Heart right ventricle (tissue), 16 donors: ENCODE data around the gene ABR. TPM values are rescaled to one million over a fixed set of nuclear protein-coding genes. Genes with fewer than 3 reads are reported as not detected.
A peak's percentile ranks its signal among the peaks of the same experiment; 100 is the strongest.

Experiments used
- ATAC-seq, 8 donors: fragments of 200-7000 bp; cut with Tn5 transposase; one replicate each; pipeline ENCODE4 v1.9.1; 2020; ENCODE audit warnings: mild to moderate bottlenecking in 8 of 8, moderate library complexity in 8 of 8, moderate number of reproducible peaks in 1 of 8
- DNase-seq, 2 donors: peaks; one replicate each; pipeline ENCODE4 v3.0.0-alpha.2; 2020
- H3K27ac ChIP-seq, 10 donors: fragments of 200-600 bp; sonication (generic) in 2 of 10; one replicate each; pipeline versions ENCODE4 v1.5.0 to v1.8.0; 2020 to 2022; ENCODE audit warnings: mild to moderate bottlenecking in 3 of 10
- H3K27me3 ChIP-seq, 7 donors: fragments of 200-600 bp; one replicate each; pipeline ENCODE4 v1.8.0; 2021 to 2022; ENCODE audit warnings: mild to moderate bottlenecking in 2 of 7
- H3K36me3 ChIP-seq, 9 donors: fragments of 200-600 bp; sonication (generic) in 1 of 9; one replicate each; pipeline versions ENCODE4 v1.5.0 to v1.8.0; 2020 to 2022; ENCODE audit warnings: mild to moderate bottlenecking in 2 of 9
- H3K4me1 ChIP-seq, 9 donors: fragments of 200-600 bp; sonication (generic) in 1 of 9; one replicate each; pipeline versions ENCODE4 v1.5.0 to v1.8.0; 2020 to 2022; ENCODE audit warnings: mild to moderate bottlenecking in 4 of 9
- H3K4me3 ChIP-seq, 10 donors: fragments of 200-600 bp; sonication (generic) in 2 of 10; one replicate each; pipeline versions ENCODE4 v1.5.0 to v1.8.0; 2020 to 2022; ENCODE audit warnings: mild to moderate bottlenecking in 7 of 10, moderate library complexity in 2 of 10
- H3K9me3 ChIP-seq, 11 donors: fragments of 200-600 bp in 10 of 11; sonication (generic) in 2 of 11; one replicate each; pipeline versions ENCODE4 v1.5.0 to v1.8.0; 2013 to 2022; ENCODE audit warnings: mild to moderate bottlenecking in 2 of 11, control low read depth in 1 of 11, moderate library complexity in 1 of 11
- WGBS, 2 donors: extraction: QIAGEN DNeasy Blood & Tissue Kit; methylation state at CpG; one replicate each; pipeline ENCODE4 v1.1.7; 2013; ENCODE audit warnings: inconsistent platforms in 1 of 2; 5-methylcytosine and 5-hydroxymethylcytosine counted together
- intact Hi-C, 10 donors: fragments of 100-400 bp; cut with DNase I; formaldehyde crosslinking; loops; one replicate each; pipeline versions ENCODE4 v1.11.1 to v1.14.2; 2022
- polyA plus RNA-seq, 2 donors: library from polyadenylated mRNA; stranded (reverse); fragments of 200-250 nt; gene quantifications; one replicate each; pipeline ENCODE4 v1.2.3, GENCODE V29; 2013
- total RNA-seq, 10 donors: library from RNA; stranded (reverse); fragmentation: NEBNext Ultra II Directional in 3 of 10; extraction: Animal tissue kit (Norgen Biotek cat#: 25700) in 3 of 10; gene quantifications; one replicate each; pipeline versions ENCODE4 v1.2.1 to v1.2.4, GENCODE V29; 2021 to 2023
- TF ChIP-seq, protein P1 (sequence below), 9 donors: fragments of 200-600 bp; sonication (generic) in 2 of 9; IDR thresholded peaks; one replicate each; pipeline versions ENCODE4 v1.5.0 to v1.8.0; 2021 to 2022; ENCODE audit warnings: antibody characterized with exemption in 9 of 9, mild to moderate bottlenecking in 5 of 9, moderate library complexity in 1 of 9
- donor health status: Arrhythmogenic right ventricular cardiomyopathy.
- donor health status: ischemic (EF 13 %, LVEDD 7.1; RV severe dilation, severe dysfunction).
- donor health status: healthy with polysubstance abuse.
- donor health status: DM: no; HTN: yes; CAD: no.
- donor health status: DM: no; HTN: no; CAD: no.
- donor health status: ischemic (EF 25% LVEDD 6.9; RV normal size, moderate dysfunction).
- donor health status: ischemic (EF 25% LVEDD 5.7; RV mildly dilated, moderate dysfunction).
- donor health status: healthy.
- donor health status: DM: yes; HTN: yes; CAD: no.
- donor health status: Ischemic cardiomyopathy.
- donor health status: ischemic (EF 35%, LVEDD 5.7; RV mildly dilated, moderate dysfunction).
- donor health status: nonischemic (EF 11% LVEDD 7.7; RV severe dilation, severe dysfunction).
- donor health status: DM: yes; HTN: yes; CAD: no.
- donor health status: PGD.
- donor health status: ischemic (EF 29% LVEDD 5.4; RV normal size, mild dysfunction).
- donor health status: nonischemic (EF 23%, LVEDD 6.1; RV moderate dilation, normal function).

The ABR gene
- total and polyA plus RNA-seq, 12 donors = 49.1 to 173 (median 143) TPM

DNA sequence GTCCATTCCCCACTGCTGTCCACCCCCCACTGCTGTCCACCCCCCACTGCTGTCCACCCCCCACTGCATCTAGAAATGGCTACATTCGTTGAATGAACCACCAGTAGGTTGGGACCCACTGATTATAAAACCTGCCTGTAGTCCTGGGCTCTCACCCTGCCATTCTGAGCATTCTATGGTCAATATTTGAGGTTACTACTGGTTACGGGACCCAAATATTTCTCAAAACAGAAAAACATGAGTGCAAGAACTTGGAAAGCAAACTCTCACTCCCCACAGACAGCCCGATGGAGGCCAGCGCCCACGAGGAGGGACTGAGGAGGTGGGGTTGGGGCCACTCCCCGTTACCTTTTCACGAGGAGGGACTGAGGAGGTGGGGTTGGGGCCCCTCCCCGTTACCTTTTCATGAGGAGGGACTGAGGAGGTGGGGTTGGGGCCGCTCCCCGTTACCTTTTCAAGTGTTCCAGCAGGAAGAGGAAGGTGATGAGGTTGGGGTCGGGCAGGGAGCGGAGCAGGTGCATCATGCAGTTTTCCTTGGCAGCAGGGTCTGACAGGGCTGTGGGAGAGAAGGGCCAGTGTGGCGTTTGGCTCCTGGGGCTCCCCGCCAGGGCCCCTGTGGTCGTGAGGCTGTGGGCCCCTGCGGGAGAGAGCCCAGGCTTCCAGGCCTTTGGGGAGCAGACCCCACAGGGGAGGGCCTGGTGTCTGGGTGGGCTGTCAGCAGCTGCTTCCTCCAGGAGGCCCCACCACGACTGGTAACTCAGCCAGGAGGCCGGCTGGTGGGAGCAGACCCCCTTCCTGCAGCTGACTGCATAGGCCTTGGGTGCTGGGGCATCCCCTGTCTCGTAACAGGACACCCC, 170.3 kb downstream of the ABR start:
- DNase-seq (no peak), ATAC-seq (no peak)
- no peak overlapping the region for H3K4me3 ChIP-seq
- H3K36me3 ChIP-seq = peaks cover 0 to 91% (median 40%) of the 10 kb centered on the region in 9 donors
- TF ChIP-seq, protein P1, sequence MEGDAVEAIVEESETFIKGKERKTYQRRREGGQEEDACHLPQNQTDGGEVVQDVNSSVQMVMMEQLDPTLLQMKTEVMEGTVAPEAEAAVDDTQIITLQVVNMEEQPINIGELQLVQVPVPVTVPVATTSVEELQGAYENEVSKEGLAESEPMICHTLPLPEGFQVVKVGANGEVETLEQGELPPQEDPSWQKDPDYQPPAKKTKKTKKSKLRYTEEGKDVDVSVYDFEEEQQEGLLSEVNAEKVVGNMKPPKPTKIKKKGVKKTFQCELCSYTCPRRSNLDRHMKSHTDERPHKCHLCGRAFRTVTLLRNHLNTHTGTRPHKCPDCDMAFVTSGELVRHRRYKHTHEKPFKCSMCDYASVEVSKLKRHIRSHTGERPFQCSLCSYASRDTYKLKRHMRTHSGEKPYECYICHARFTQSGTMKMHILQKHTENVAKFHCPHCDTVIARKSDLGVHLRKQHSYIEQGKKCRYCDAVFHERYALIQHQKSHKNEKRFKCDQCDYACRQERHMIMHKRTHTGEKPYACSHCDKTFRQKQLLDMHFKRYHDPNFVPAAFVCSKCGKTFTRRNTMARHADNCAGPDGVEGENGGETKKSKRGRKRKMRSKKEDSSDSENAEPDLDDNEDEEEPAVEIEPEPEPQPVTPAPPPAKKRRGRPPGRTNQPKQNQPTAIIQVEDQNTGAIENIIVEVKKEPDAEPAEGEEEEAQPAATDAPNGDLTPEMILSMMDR (IDR thresholded peaks at IDR 0.05) = no peak
- peak overlapping the region in 9 of 10 donors; percentile 24 to 83 (median 74) for H3K27ac ChIP-seq
- peaks cover 33 to 75% (median 61%) of the 10 kb centered on the region in 9 donors for H3K4me1 ChIP-seq
- intact Hi-C loops = loop anchor here in 2 of 10 donors (5.0 kb wide), 2 partner anchors 33 to 38 kb away; no protein-coding TSS in a partner anchor
- H3K27me3 ChIP-seq = no peaks in the 10 kb centered on the region
- no peaks in the 10 kb centered on the region for H3K9me3 ChIP-seq
- WGBS, 2 donors = 78 to 80% methylated on average over 19 of the region's 19 CpGs

DNA sequence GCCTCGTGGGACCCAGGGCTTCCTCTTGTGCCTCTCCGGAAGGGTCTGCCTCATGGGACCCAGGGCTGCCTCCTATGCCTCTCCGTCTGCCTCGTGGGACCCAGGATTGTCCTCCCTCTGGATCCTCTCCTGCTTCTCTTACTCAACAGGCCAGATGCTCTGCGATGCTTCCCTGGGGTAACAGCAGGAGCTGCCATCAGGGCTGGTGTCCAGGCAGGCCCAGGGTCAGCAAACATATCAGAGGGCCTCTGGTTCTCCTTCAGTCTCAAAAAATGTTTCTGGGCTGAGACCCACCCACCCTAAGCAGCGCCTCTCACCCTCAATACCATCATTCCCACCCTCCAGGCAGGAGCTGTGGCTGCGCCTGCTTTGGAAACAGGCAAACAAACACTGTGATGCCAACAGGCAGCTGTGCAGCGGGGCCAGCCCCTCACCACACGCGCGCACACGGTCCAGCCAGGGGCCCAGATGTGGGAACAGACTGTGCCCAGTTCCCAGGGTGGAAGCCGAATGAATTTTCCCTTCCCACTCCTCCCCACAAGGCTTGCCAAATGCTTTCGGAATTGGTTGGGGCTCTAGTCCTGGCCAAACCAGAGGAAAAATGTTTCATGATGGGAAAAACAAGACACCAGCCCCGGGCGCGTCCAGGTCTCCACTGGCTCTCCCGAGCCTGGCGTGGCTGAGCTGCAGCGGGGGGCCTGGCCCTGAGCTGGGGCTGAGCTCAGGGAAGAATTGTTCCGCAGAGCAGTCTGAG, 171.6 kb downstream of the ABR start:
- Histone ChIP-seq H3K36me3 (peaks cover 0 to 96% (median 42%) of the 10 kb centered on the region in 9 donors), H3K4me3 (no peak overlapping the region), H3K4me1 (peaks cover 42 to 88% (median 74%) of the 10 kb centered on the region in 9 donors), H3K27me3 (no peaks in the 10 kb centered on the region), H3K27ac (peak overlapping the region; percentile 44 to 83 (median 75)), H3K9me3 (no peaks in the 10 kb centered on the region)
- ATAC-seq (peak; percentile 12 to 81 (median 50)), DNase-seq (peak; percentile 56 to 60)
- intact Hi-C loops = loop anchor here in 1 of 10 donors (5.0 kb wide), 1 partner anchor 34 kb away; no protein-coding TSS in a partner anchor
- WGBS, 2 donors = 67 to 68% methylated on average over 21 of the region's 21 CpGs
- TF ChIP-seq, protein P1 (IDR thresholded peaks at IDR 0.05) = no peak

DNA sequence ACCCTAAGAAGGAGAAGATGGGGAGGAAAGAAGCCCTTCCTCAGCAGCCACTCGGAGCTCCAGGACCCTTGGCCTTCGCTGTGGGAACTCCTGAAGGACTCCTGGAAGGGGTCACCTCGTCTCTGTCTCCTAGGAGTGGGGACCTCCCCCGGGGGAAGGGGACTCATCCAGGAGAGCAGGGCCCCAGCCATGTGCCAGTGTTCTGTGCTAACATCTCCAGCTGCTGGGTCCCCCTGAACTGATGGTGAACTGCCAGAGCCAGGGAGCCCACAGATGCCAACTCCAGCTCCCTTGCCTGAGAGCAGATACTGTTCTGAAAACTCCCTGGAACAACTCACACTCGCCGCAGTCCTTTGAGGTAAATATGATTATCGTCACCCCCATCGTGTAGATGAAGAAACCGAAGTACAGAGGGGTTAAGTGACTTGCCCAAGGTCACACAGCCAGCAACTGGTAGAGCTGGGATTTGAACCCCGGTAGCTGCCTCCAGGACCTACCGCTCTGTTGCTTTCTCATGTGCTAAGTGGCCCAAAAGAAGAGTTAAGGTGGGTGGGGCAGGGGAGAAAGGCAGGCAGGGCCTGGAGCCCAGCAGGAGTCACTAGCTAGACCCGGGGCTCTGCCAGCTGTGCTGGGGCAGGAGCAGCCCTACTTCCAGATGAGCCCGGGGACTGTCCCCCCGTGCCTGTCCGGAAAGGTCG, 172.3 kb downstream of the ABR start:
- peak in 2 of 8 donors; percentile 1 to 16 for ATAC-seq
- no peaks in the 10 kb centered on the region for H3K9me3 ChIP-seq
- H3K36me3 ChIP-seq = peaks cover 0 to 96% (median 42%) of the 10 kb centered on the region in 9 donors
- H3K27ac ChIP-seq = peak overlapping the region; percentile 44 to 83 (median 74)
- intact Hi-C loops = loop anchor here in 1 of 10 donors (5.0 kb wide), 1 partner anchor 35 kb away; no protein-coding TSS in a partner anchor
- WGBS, 2 donors = 78 to 82% methylated on average over 16 of the region's 16 CpGs
- peaks cover 44 to 94% (median 81%) of the 10 kb centered on the region in 9 donors for H3K4me1 ChIP-seq
- TF ChIP-seq, protein P1 (IDR thresholded peaks at IDR 0.05) = no peak
- H3K4me3 ChIP-seq = no peak overlapping the region
- DNase-seq = no peak
- no peaks in the 10 kb centered on the region for H3K27me3 ChIP-seq
